ENCODE measurements around the gene ZNF410.

Gene ZNF410

GRCh38 chr14:73958591-73958990 lies 71.9 kb downstream of the ZNF410 start:
- no peaks in the 10 kb centered on the region for H3K4me1 ChIP-seq (ENCODE audit: control insufficient read depth in 2 of 2, insufficient read depth in 1 of 2, low read depth in 1 of 2, low read length in 2 of 2)
- no peak overlapping the region for H3K9ac ChIP-seq (ENCODE audit: low read depth, low read length, poor library complexity)

GRCh38 chr14:73961192-73961591 lies 74.5 kb downstream of the ZNF410 start:
- Histone ChIP-seq H2BK5ac (ENCODE audit: low read length) (no peak overlapping the region), H3K27me3 (ENCODE audit: control insufficient read depth in 3 of 3, insufficient read depth in 3 of 3, low read depth in 1 of 3, low read length in 3 of 3) (no peaks in the 10 kb centered on the region), H3K4me2 (ENCODE audit: insufficient read depth, low read length, poor library complexity, severe bottlenecking) (no peak overlapping the region), H4K8ac (ENCODE audit: low read depth, low read length) (no peak overlapping the region), H3K23ac (ENCODE audit: low read depth, low read length, poor library complexity) (no peak overlapping the region), H3K9ac (ENCODE audit: low read depth, low read length, poor library complexity) (no peak overlapping the region), H3K14ac (ENCODE audit: low read length) (no peak overlapping the region), H2BK120ac (ENCODE audit: low read depth, low read length) (no peak overlapping the region), H3K36me3 (replicated peaks in 1 of 2; ENCODE audit: control insufficient read depth in 2 of 2, insufficient read depth in 2 of 2, low read length in 2 of 2) (peaks cover 25 to 90% of the 10 kb centered on the region in 2 donors), H3K4me3 (ENCODE audit: low read length in 2 of 2) (peak overlapping the region in 1 of 2 donors; percentile 24), H4K91ac (ENCODE audit: low read depth, low read length, poor library complexity) (no peak overlapping the region), H3K27ac (replicated peaks; ENCODE audit: low read length) (no peak overlapping the region), H2AK5ac (ENCODE audit: low read depth, low read length) (no peak overlapping the region), H2AFZ (ENCODE audit: low read length) (no peak overlapping the region), H3K9me3 (replicated peaks in 1 of 2; ENCODE audit: control insufficient read depth in 2 of 2, insufficient read depth in 1 of 2, low read depth in 1 of 2, low read length in 2 of 2) (no peaks in the 10 kb centered on the region), H3K18ac (ENCODE audit: low read length) (no peak overlapping the region), H2BK12ac (ENCODE audit: low read length) (no peak overlapping the region), H2BK15ac (ENCODE audit: low read length) (peak overlapping the region; percentile 23), H3K79me1 (ENCODE audit: low read depth, low read length) (no peaks in the 10 kb centered on the region), H3K4ac (ENCODE audit: low read length) (no peak overlapping the region), H3K4me1 (ENCODE audit: control insufficient read depth in 2 of 2, insufficient read depth in 1 of 2, low read depth in 1 of 2, low read length in 2 of 2) (no peaks in the 10 kb centered on the region)
- no CpG with 5 or more reads among the region's 12 CpGs for WGBS, 2 donors (ENCODE audit: extremely low coverage in 2 of 2, insufficient read length in 2 of 2, insufficient replicate concordance in 1 of 2)
- DNase-seq (ENCODE audit: low spot score) = no peak

More at GRCh38 chr14:73958591-73958990, 71.9 kb downstream of the ZNF410 start:
- Histone ChIP-seq H3K9me3 (replicated peaks in 1 of 2; ENCODE audit: control insufficient read depth in 2 of 2, insufficient read depth in 1 of 2, low read depth in 1 of 2, low read length in 2 of 2) (no peaks in the 10 kb centered on the region), H2BK15ac (ENCODE audit: low read length) (no peak overlapping the region), H2BK120ac (ENCODE audit: low read depth, low read length) (no peak overlapping the region), H3K36me3 (replicated peaks in 1 of 2; ENCODE audit: control insufficient read depth in 2 of 2, insufficient read depth in 2 of 2, low read length in 2 of 2) (peaks cover 25 to 88% of the 10 kb centered on the region in 2 donors), H3K4me3 (ENCODE audit: low read length in 2 of 2) (no peak overlapping the region), H3K4ac (ENCODE audit: low read length) (no peak overlapping the region), H3K79me1 (ENCODE audit: low read depth, low read length) (no peaks in the 10 kb centered on the region), H2AK5ac (ENCODE audit: low read depth, low read length) (no peak overlapping the region), H2AFZ (ENCODE audit: low read length) (no peak overlapping the region), H2BK12ac (ENCODE audit: low read length) (no peak overlapping the region), H3K4me2 (ENCODE audit: insufficient read depth, low read length, poor library complexity, severe bottlenecking) (no peak overlapping the region), H2BK5ac (ENCODE audit: low read length) (no peak overlapping the region), H4K91ac (ENCODE audit: low read depth, low read length, poor library complexity) (no peak overlapping the region), H3K14ac (ENCODE audit: low read length) (no peak overlapping the region), H3K27me3 (ENCODE audit: control insufficient read depth in 3 of 3, insufficient read depth in 3 of 3, low read depth in 1 of 3, low read length in 3 of 3) (no peaks in the 10 kb centered on the region), H3K27ac (replicated peaks; ENCODE audit: low read length) (no peak overlapping the region), H3K18ac (ENCODE audit: low read length) (no peak overlapping the region), H3K23ac (ENCODE audit: low read depth, low read length, poor library complexity) (no peak overlapping the region), H4K8ac (ENCODE audit: low read depth, low read length) (no peak overlapping the region)
- no peak for DNase-seq (ENCODE audit: low spot score)

- H3K27me3 ChIP-seq (ENCODE audit: control insufficient read depth in 3 of 3, insufficient read depth in 3 of 3, low read depth in 1 of 3, low read length in 3 of 3) = no peaks in the 10 kb centered on the region
Measured at GRCh38 chr14:73965216-73965615, 78.6 kb downstream of the ZNF410 start.

GRCh38 chr14:73968885-73969284 lies 82.2 kb downstream of the ZNF410 start:
- H3K36me3 ChIP-seq (replicated peaks in 1 of 2; ENCODE audit: control insufficient read depth in 2 of 2, insufficient read depth in 2 of 2, low read length in 2 of 2) = peaks cover 11 to 63% of the 10 kb centered on the region in 2 donors
- no peak overlapping the region for H3K4me2 ChIP-seq (ENCODE audit: insufficient read depth, low read length, poor library complexity, severe bottlenecking)
- no peak overlapping the region for H4K8ac ChIP-seq (ENCODE audit: low read depth, low read length)
- no peak overlapping the region for H2AFZ ChIP-seq (ENCODE audit: low read length)
- H3K23ac ChIP-seq (ENCODE audit: low read depth, low read length, poor library complexity) = no peak overlapping the region
- H3K27ac ChIP-seq (replicated peaks; ENCODE audit: low read length) = no peak overlapping the region
- H2BK12ac ChIP-seq (ENCODE audit: low read length) = no peak overlapping the region
- H3K18ac ChIP-seq (ENCODE audit: low read length) = no peak overlapping the region
- H3K4ac ChIP-seq (ENCODE audit: low read length) = no peak overlapping the region
- H2BK5ac ChIP-seq (ENCODE audit: low read length) = no peak overlapping the region
- no peak overlapping the region for H3K9ac ChIP-seq (ENCODE audit: low read depth, low read length, poor library complexity)
- no peak for DNase-seq (ENCODE audit: low spot score)
- no peak overlapping the region for H3K4me3 ChIP-seq (ENCODE audit: low read length in 2 of 2)
- WGBS, 2 donors (ENCODE audit: extremely low coverage in 2 of 2, insufficient read length in 2 of 2, insufficient replicate concordance in 1 of 2) = no CpG with 5 or more reads among the region's 2 CpGs
- H3K9me3 ChIP-seq (replicated peaks in 1 of 2; ENCODE audit: control insufficient read depth in 2 of 2, insufficient read depth in 1 of 2, low read depth in 1 of 2, low read length in 2 of 2) = peaks cover 0 to 2% of the 10 kb centered on the region in 2 donors
- no peak overlapping the region for H2AK5ac ChIP-seq (ENCODE audit: low read depth, low read length)
- no peaks in the 10 kb centered on the region for H3K4me1 ChIP-seq (ENCODE audit: control insufficient read depth in 2 of 2, insufficient read depth in 1 of 2, low read depth in 1 of 2, low read length in 2 of 2)
- no peak overlapping the region for H2BK120ac ChIP-seq (ENCODE audit: low read depth, low read length)
- no peak overlapping the region for H4K91ac ChIP-seq (ENCODE audit: low read depth, low read length, poor library complexity)
- H3K79me1 ChIP-seq (ENCODE audit: low read depth, low read length) = no peaks in the 10 kb centered on the region
- no peak overlapping the region for H2BK15ac ChIP-seq (ENCODE audit: low read length)
- no peaks in the 10 kb centered on the region for H3K27me3 ChIP-seq (ENCODE audit: control insufficient read depth in 3 of 3, insufficient read depth in 3 of 3, low read depth in 1 of 3, low read length in 3 of 3)
- no peak overlapping the region for H3K14ac ChIP-seq (ENCODE audit: low read length)

More at GRCh38 chr14:73965216-73965615, 78.6 kb downstream of the ZNF410 start:
- Histone ChIP-seq H2BK15ac (ENCODE audit: low read length) (no peak overlapping the region), H3K79me1 (ENCODE audit: low read depth, low read length) (no peaks in the 10 kb centered on the region), H3K4me1 (ENCODE audit: control insufficient read depth in 2 of 2, insufficient read depth in 1 of 2, low read depth in 1 of 2, low read length in 2 of 2) (no peaks in the 10 kb centered on the region), H2BK5ac (ENCODE audit: low read length) (no peak overlapping the region), H3K23ac (ENCODE audit: low read depth, low read length, poor library complexity) (no peak overlapping the region), H3K36me3 (replicated peaks in 1 of 2; ENCODE audit: control insufficient read depth in 2 of 2, insufficient read depth in 2 of 2, low read length in 2 of 2) (peaks cover 23 to 76% of the 10 kb centered on the region in 2 donors), H4K8ac (ENCODE audit: low read depth, low read length) (no peak overlapping the region), H4K91ac (ENCODE audit: low read depth, low read length, poor library complexity) (no peak overlapping the region), H2BK12ac (ENCODE audit: low read length) (no peak overlapping the region), H3K9me3 (replicated peaks in 1 of 2; ENCODE audit: control insufficient read depth in 2 of 2, insufficient read depth in 1 of 2, low read depth in 1 of 2, low read length in 2 of 2) (peaks cover 0 to 2% of the 10 kb centered on the region in 2 donors), H3K4me2 (ENCODE audit: insufficient read depth, low read length, poor library complexity, severe bottlenecking) (no peak overlapping the region), H3K9ac (ENCODE audit: low read depth, low read length, poor library complexity) (no peak overlapping the region), H3K18ac (ENCODE audit: low read length) (no peak overlapping the region), H2AK5ac (ENCODE audit: low read depth, low read length) (no peak overlapping the region), H2AFZ (ENCODE audit: low read length) (no peak overlapping the region), H2BK120ac (ENCODE audit: low read depth, low read length) (no peak overlapping the region), H3K14ac (ENCODE audit: low read length) (no peak overlapping the region), H3K4ac (ENCODE audit: low read length) (no peak overlapping the region), H3K27ac (replicated peaks; ENCODE audit: low read length) (no peak overlapping the region), H3K4me3 (ENCODE audit: low read length in 2 of 2) (no peak overlapping the region)
- WGBS, 2 donors (ENCODE audit: extremely low coverage in 2 of 2, insufficient read length in 2 of 2, insufficient replicate concordance in 1 of 2) = no CpG with 5 or more reads among the region's 4 CpGs
- DNase-seq (ENCODE audit: low spot score) = no peak
